Endothelial cell of umbilical vein (primary cell): ENCODE results near the gene BEST2. TPM values are rescaled to one million over a fixed set of nuclear protein-coding genes. Genes with fewer than 3 reads are reported as not detected.

Source experiments
- BruUV-seq: library from RNA; stranded (reverse); fragments of 400-500 nt; replicated peaks from 2 replicates; lab custom pipeline; 2021; lab: Mats Ljungman, UMichigan
- CTCF ChIA-PET: fragments of 300-600, 350-600 bp; sonication (Branson Sonifier 250); formaldehyde crosslinking; loops from one replicate; lab custom pipeline; 2021; ENCODE audit warnings: antibody characterized with exemption, inconsistent platforms; lab: Charles Lee
- POLR2A ChIA-PET: fragments of 300-600, 350-600 bp; sonication (Branson Sonifier 250); formaldehyde crosslinking; loops from one replicate; lab custom pipeline; 2021; ENCODE audit warnings: antibody characterized with exemption, inconsistent platforms; lab: Charles Lee
- DNase-seq: peaks from one replicate; pipeline ENCODE4 v3.0.0-alpha.2; 2011; ENCODE audit warnings: low read depth, low spot score
- FAIRE-seq: peaks from 2 replicates; lab custom pipeline; 2011; peaks lifted over from hg19 to GRCh38; lab: Jason Lieb, UNC
- H2AFZ ChIP-seq: 2 replicates; pipeline ENCODE4 v1.6.0; 2012; ENCODE audit warnings: low read depth, low read length, control low read depth, inconsistent platforms
- H3K27ac ChIP-seq: 2 replicates; pipeline ENCODE4 v1.5.1; 2011; ENCODE audit warnings: low read depth, mild to moderate bottlenecking, control low read depth, low read length, moderate library complexity; ENCODE audit not compliant: insufficient read depth
- H3K27me3 ChIP-seq, 2 experiments: 2 replicates each; pipeline versions ENCODE4 v1.6.0 to v1.6.1; 2011; ENCODE audit warnings: low read length in 2 of 2, mixed read lengths in 1 of 2; ENCODE audit not compliant: control insufficient read depth in 2 of 2, insufficient read depth in 2 of 2
- H3K36me3 ChIP-seq, 2 experiments: 2 replicates in 1 of 2; 3 replicates in 1 of 2; pipeline ENCODE4 v1.5.1; 2011; ENCODE audit warnings: low read length in 2 of 2, mild to moderate bottlenecking in 1 of 2, moderate library complexity in 1 of 2; ENCODE audit not compliant: control insufficient read depth in 2 of 2, insufficient read depth in 2 of 2; ENCODE audit errors: extremely low read depth in 1 of 2
- H3K4me1 ChIP-seq: 3 replicates; pipeline ENCODE4 v1.5.1; 2011; ENCODE audit warnings: mild to moderate bottlenecking, low read length; ENCODE audit not compliant: control insufficient read depth, insufficient read depth; ENCODE audit errors: extremely low read depth
- H3K4me2 ChIP-seq: 2 replicates; pipeline ENCODE4 v1.6.1; 2011; ENCODE audit warnings: low read length, control low read depth, mixed read lengths; ENCODE audit not compliant: insufficient read depth
- H3K4me3 ChIP-seq, 3 experiments: fragments of 200-600 bp in 1 of 3; sonication (generic), shearing (Covaris generic) in 1 of 3; replicated peaks in 1 of 3; 2 replicates each; pipeline ENCODE4 v1.5.1; 2011 to 2016; ENCODE audit warnings: control low read depth in 3 of 3, low read length in 3 of 3, mild to moderate bottlenecking in 2 of 3, inconsistent platforms in 1 of 3, low read depth in 1 of 3, moderate library complexity in 1 of 3; ENCODE audit not compliant: insufficient read depth in 1 of 3
- H3K79me2 ChIP-seq: 2 replicates; pipeline ENCODE4 v1.6.0; 2012; ENCODE audit warnings: low read length, inconsistent platforms; ENCODE audit not compliant: control insufficient read depth, insufficient read depth
- H3K9ac ChIP-seq: replicated peaks from 2 replicates; pipeline ENCODE3; 2011; ENCODE audit warnings: low read length, control low read depth; ENCODE audit not compliant: insufficient read depth; ENCODE audit errors: extremely low read depth
- H3K9me1 ChIP-seq: replicated peaks from 3 replicates; pipeline ENCODE4 v1.6.0; 2011; ENCODE audit warnings: mild to moderate bottlenecking, low read length; ENCODE audit not compliant: control insufficient read depth, insufficient read depth; ENCODE audit errors: extremely low read depth
- H3K9me3 ChIP-seq: replicated peaks from 2 replicates; pipeline ENCODE4 v1.5.1; 2012; ENCODE audit warnings: low read length, inconsistent platforms; ENCODE audit not compliant: control insufficient read depth, insufficient read depth
- H4K20me1 ChIP-seq: replicated peaks from 2 replicates; pipeline ENCODE3; 2011; ENCODE audit warnings: mild to moderate bottlenecking, low read length; ENCODE audit not compliant: control insufficient read depth, insufficient read depth; ENCODE audit errors: extremely low read depth
- JUN ChIP-seq: IDR thresholded peaks from 2 replicates; pipeline ENCODE4 v1.6.1; 2011; ENCODE audit warnings: borderline replicate concordance, low read depth; ENCODE audit not compliant: insufficient read length, insufficient read depth
- POLR2AphosphoS5 ChIP-seq: IDR thresholded peaks from 2 replicates; pipeline ENCODE4 v1.6.1; 2012; ENCODE audit warnings: low read depth, mild to moderate bottlenecking, control low read depth, low read length, moderate library complexity; ENCODE audit not compliant: insufficient read depth
- dilution Hi-C: fragments of 300-500 bp; cut with MboI; formaldehyde crosslinking; loops from one replicate; pipeline ENCODE4 v1.15.0; 2019; ENCODE audit warnings: low sequenced_read_pairs; ENCODE audit not compliant: extremely low pct_ligation_motif_present
- intact Hi-C: fragments of 100-400 bp; cut with micrococcal nuclease; formaldehyde crosslinking; loops from one replicate; pipeline ENCODE4 v1.10.0; 2022
- polyA plus RNA-seq, 4 experiments: library from polyadenylated mRNA; depleted of rRNA in 3 of 4; stranded (reverse) in 3 of 4; unstranded in 1 of 4; fragments of >200 nt; gene quantifications; 2 replicates each; pipeline versions ENCODE4 v1.2.1 to v1.2.3, GENCODE V29; 2011 to 2012; ENCODE audit warnings: missing spikeins in 1 of 4
- total RNA-seq: library from RNA; stranded (reverse); gene quantifications from 2 replicates; pipeline ENCODE4 v1.2.3, GENCODE V29; 2021
- TF ChIP-seq, protein P1 (sequence below), 2 donors: IDR thresholded peaks; 1 replicate in 1 of 2; 2 replicates in 1 of 2; pipeline ENCODE4 v1.5.1; 2011; ENCODE audit warnings: low read length in 2 of 2, mild to moderate bottlenecking in 2 of 2, moderate library complexity in 2 of 2, control low read depth in 1 of 2, inconsistent platforms in 1 of 2, low read depth in 1 of 2; ENCODE audit not compliant: insufficient read depth in 1 of 2; ENCODE audit errors: extremely low read depth in 1 of 2

The BEST2 gene
- total and polyA plus RNA-seq, 2 donors (not counting 3 experiments of a cell fraction or from before 2014, with no cell fraction given), result not detected

DNA sequence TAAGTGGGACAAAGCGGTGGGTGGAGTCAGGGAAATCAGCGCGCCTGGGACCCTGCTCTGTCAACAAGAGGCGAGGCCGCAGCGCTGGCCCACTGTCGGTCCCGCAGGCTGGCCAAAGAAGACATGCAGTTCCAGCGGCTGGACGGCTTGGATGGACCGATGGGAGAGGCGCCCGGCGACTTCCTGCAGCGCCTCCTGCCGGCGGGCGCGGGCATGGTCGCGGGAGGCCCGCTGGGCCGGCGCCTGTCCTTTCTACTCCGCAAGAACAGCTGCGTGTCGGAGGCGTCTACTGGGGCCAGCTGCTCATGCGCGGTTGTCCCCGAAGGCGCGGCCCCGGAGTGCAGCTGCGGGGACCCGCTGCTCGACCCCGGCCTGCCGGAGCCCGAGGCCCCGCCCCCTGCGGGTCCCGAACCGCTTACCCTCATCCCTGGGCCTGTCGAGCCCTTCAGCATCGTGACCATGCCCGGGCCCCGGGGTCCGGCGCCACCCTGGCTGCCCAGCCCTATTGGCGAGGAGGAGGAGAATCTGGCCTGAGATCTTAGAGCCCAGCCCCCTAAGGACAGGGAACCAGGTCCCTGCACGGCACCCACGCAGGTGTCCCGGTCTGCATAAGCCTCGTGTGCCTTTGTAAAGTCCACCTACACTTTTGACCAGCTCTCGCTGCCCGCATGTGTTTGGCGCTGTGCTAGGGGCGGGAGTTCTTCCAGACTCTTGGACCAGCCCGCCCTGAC is 6.1 kb downstream of the BEST2 start:
- BruUV-seq, result no TSS peak
- Histone ChIP-seq H4K20me1 (no peaks in the 10 kb centered on the region), H3K9ac (no peak overlapping the region), H3K36me3 (no peaks in the 10 kb centered on the region), H3K27me3 (no peaks in the 10 kb centered on the region), H3K9me3 (no peaks in the 10 kb centered on the region), H3K79me2 (no peaks in the 10 kb centered on the region), H3K4me3 (peak overlapping the region in 2 of 3 experiments; percentile 22 to 39), H2AFZ (peak overlapping the region; percentile 99), H3K4me1 (no peaks in the 10 kb centered on the region), H3K9me1 (no peaks in the 10 kb centered on the region), H3K27ac (no peak overlapping the region), H3K4me2 (peak overlapping the region; percentile 78)
- POLR2A ChIA-PET, result interaction anchor here (1.3 kb wide), 1 partner anchor 34 kb away, joined by 3 read pairs; the partner anchor contains the start of gene JUNB
- TF ChIP-seq, protein P1, sequence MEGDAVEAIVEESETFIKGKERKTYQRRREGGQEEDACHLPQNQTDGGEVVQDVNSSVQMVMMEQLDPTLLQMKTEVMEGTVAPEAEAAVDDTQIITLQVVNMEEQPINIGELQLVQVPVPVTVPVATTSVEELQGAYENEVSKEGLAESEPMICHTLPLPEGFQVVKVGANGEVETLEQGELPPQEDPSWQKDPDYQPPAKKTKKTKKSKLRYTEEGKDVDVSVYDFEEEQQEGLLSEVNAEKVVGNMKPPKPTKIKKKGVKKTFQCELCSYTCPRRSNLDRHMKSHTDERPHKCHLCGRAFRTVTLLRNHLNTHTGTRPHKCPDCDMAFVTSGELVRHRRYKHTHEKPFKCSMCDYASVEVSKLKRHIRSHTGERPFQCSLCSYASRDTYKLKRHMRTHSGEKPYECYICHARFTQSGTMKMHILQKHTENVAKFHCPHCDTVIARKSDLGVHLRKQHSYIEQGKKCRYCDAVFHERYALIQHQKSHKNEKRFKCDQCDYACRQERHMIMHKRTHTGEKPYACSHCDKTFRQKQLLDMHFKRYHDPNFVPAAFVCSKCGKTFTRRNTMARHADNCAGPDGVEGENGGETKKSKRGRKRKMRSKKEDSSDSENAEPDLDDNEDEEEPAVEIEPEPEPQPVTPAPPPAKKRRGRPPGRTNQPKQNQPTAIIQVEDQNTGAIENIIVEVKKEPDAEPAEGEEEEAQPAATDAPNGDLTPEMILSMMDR (IDR thresholded peaks at IDR 0.05; ENCODE audit: extremely low read depth in 1 of 2, insufficient read depth in 1 of 2, low read depth in 1 of 2, low read length in 2 of 2), result peak; percentile 98 to 99
- no peak for TF ChIP-seq JUN
- DNase-seq (peak; percentile 81), FAIRE-seq (peak; percentile 83)
- dilution Hi-C loops (no loop called here), intact Hi-C loops (loop anchor here (1.0 to 2.0 kb wide), 3 partner anchors 35 to 193 kb away; partner anchors contain the start of gene TNPO2)
- CTCF ChIA-PET, result interaction anchor here (0.5 to 12.6 kb wide), 35 partner anchors 9 to 833 kb away, joined by 3 to 481 read pairs (median 4); partner anchors contain the start of genes CALR, GET3, HOOK2 and JUNB

- Histone ChIP-seq H3K9me3 (no peaks in the 10 kb centered on the region), H3K4me1 (no peaks in the 10 kb centered on the region), H3K27ac (no peak overlapping the region), H3K79me2 (no peaks in the 10 kb centered on the region), H2AFZ (no peak overlapping the region), H3K4me3 (no peak overlapping the region), H4K20me1 (no peaks in the 10 kb centered on the region), H3K4me2 (no peak overlapping the region), H3K9me1 (no peaks in the 10 kb centered on the region), H3K36me3 (no peaks in the 10 kb centered on the region), H3K9ac (no peak overlapping the region), H3K27me3 (no peaks in the 10 kb centered on the region)
- intact Hi-C loops (loop anchor here (1.0 to 2.0 kb wide), 3 partner anchors 15 to 88 kb away; partner anchors contain the start of gene HOOK2), dilution Hi-C loops (no loop called here)
- POLR2A ChIA-PET, result interaction anchor here (1.3 kb wide), 1 partner anchor 30 kb away, joined by 4 read pairs; no protein-coding TSS in a partner anchor
- no peak for DNase-seq
- FAIRE-seq, result no peak
- CTCF ChIA-PET, result interaction anchor here (0.9 to 12.6 kb wide), 18 partner anchors 9 to 174 kb away, joined by 3 to 524 read pairs (median 7); partner anchors contain the start of genes BEST2, FARSA, GET3 and HOOK2
- no peak for TF ChIP-seq JUN
- no peak for TF ChIP-seq POLR2AphosphoS5
- BruUV-seq, result no TSS peak
Observed at GRCh38 chr19:12759686-12760085, 8.1 kb downstream of the BEST2 start.
